Ammon's horn (tissue), 1 donor: ENCODE results near the gene ZNF724.
"Not testable (repeated sequence)": the region's sequence is repeated elsewhere in the genome, so short reads cannot be mapped to it uniquely, and the experiment has no call there.

ENCODE experiments used
- DNase-seq: peaks from one replicate; pipeline ENCODE4 v3.0.0-alpha.2; 2016; ENCODE audit warnings: low spot score

ZNF724 gene

GRCh38 chr19:23249911-23250649, at the start of gene ZNF724:
ZNF724 (minus strand) TSS chr19:23250394; CDS start chr19:23250242, 152 bp downstream.
- peak; percentile 98 for DNase-seq

- DNase-seq: no peak
Observed at GRCh38 chr19:23294141-23294540, 43.9 kb upstream of the ZNF724 start.

- not testable (repeated sequence) for DNase-seq
Observed at GRCh38 chr19:23289966-23290365, 39.8 kb upstream of the ZNF724 start.

- DNase-seq: no peak
Observed at GRCh38 chr19:23287620-23288019, 37.4 kb upstream of the ZNF724 start.

GRCh38 chr19:23286477-23286876, 36.3 kb upstream of the ZNF724 start:
- DNase-seq: no peak

- DNase-seq: no peak
Observed at GRCh38 chr19:23285948-23286347, 35.8 kb upstream of the ZNF724 start.

- DNase-seq: not testable (repeated sequence)
Observed at GRCh38 chr19:23285326-23285725, 35.1 kb upstream of the ZNF724 start.

GRCh38 chr19:23283925-23284324, 33.7 kb upstream of the ZNF724 start:
- peak; percentile 35 for DNase-seq

- no peak for DNase-seq
Observed at GRCh38 chr19:23281663-23282276, 31.6 kb upstream of the ZNF724 start.

- not testable (repeated sequence) for DNase-seq
Observed at GRCh38 chr19:23278118-23278517, 27.9 kb upstream of the ZNF724 start.

GRCh38 chr19:23273590-23274412, 23.6 kb upstream of the ZNF724 start:
- DNase-seq: peak; percentile 97

GRCh38 chr19:23273022-23273589, 22.9 kb upstream of the ZNF724 start:
- DNase-seq: no peak

GRCh38 chr19:23263870-23264590, 13.8 kb upstream of the ZNF724 start:
- DNase-seq: no peak

- DNase-seq: no peak
Observed at GRCh38 chr19:23263396-23263795, 13.2 kb upstream of the ZNF724 start.

GRCh38 chr19:23262920-23263319, 12.7 kb upstream of the ZNF724 start:
- DNase-seq: no peak

GRCh38 chr19:23261496-23262020, 11.4 kb upstream of the ZNF724 start:
- DNase-seq: no peak

- no peak for DNase-seq
Observed at GRCh38 chr19:23260956-23261355, 10.8 kb upstream of the ZNF724 start.

- no peak for DNase-seq
Observed at GRCh38 chr19:23259961-23260360, 9.8 kb upstream of the ZNF724 start.

- DNase-seq: no peak
Observed at GRCh38 chr19:23255700-23256099, 5.5 kb upstream of the ZNF724 start.

- DNase-seq: no peak
Observed at GRCh38 chr19:23254141-23254910, 4.1 kb upstream of the ZNF724 start.

GRCh38 chr19:23253256-23253655, 3.1 kb upstream of the ZNF724 start:
- not testable (repeated sequence) for DNase-seq
